GM10248 (cell line): ENCODE data around the gene RASL10A.

ENCODE experiments used
- CTCF ChIA-PET: fragments of 300-600 bp; sonication (Branson Sonifier 250); formaldehyde crosslinking; extraction: SDS; loops from one replicate; lab custom pipeline; 2021; ENCODE audit warnings: antibody characterized with exemption; lab: Yijun Ruan, JAX
- POLR2A ChIA-PET: fragments of 350-650 bp; sonication (Branson Sonifier 250); formaldehyde crosslinking; extraction: SDS; loops from one replicate; lab custom pipeline; 2020; ENCODE audit warnings: antibody characterized with exemption; lab: Yijun Ruan, JAX
- DNase-seq: peaks from one replicate; pipeline ENCODE4 v3.0.0; 2012; ENCODE audit errors: extremely low spot score
- TF ChIP-seq, protein P1 (sequence below): IDR thresholded peaks from 2 replicates; pipeline ENCODE4 v1.5.1; 2012; ENCODE audit warnings: mild to moderate bottlenecking, low read depth; ENCODE audit errors: extremely low read depth, missing control alignments, control extremely low read depth

The RASL10A gene

DNA sequence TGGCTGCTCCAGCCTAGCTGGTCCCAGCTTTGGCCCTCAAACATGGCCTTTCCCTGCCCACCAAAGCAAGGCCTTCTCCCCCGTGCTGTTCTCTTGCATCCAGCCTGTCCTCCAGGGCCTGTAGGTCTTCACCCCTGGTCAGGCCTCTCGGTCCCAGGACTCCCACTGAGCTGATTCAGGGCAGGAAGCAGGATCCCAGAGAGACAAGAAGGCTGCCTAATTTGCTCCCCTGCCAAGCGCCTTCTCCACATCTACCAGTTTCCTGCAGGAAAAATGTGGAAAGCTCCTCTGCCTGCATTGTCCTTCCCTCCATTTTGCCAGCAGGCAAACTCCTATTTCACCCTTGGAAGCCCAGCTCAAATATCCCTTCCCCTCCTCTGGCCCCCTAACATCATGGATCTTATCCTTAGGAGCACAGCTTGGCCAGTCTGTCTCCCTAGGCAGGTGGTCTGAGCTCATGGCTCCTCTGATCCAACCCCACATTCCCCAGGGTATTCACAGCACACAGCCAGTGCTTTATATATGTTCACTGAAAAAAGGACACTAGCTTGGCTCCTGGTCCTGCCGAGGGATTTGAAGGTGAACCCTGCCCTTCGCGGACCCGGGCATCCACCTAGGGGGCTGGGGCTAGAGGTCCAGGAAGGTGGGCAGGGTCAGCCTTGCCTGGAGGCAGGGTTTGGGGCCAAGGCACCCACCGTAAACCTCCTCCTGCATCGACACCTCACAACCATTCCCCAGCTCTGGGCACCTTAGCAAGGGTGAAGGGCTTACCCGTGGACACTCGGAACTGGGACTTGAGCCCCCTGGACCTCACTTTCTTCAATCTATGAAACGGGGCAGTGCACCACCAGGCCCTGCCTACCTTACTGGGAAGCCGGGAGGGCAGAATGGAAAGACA lies 48.7 kb downstream of the RASL10A start:
- TF ChIP-seq, protein P1, sequence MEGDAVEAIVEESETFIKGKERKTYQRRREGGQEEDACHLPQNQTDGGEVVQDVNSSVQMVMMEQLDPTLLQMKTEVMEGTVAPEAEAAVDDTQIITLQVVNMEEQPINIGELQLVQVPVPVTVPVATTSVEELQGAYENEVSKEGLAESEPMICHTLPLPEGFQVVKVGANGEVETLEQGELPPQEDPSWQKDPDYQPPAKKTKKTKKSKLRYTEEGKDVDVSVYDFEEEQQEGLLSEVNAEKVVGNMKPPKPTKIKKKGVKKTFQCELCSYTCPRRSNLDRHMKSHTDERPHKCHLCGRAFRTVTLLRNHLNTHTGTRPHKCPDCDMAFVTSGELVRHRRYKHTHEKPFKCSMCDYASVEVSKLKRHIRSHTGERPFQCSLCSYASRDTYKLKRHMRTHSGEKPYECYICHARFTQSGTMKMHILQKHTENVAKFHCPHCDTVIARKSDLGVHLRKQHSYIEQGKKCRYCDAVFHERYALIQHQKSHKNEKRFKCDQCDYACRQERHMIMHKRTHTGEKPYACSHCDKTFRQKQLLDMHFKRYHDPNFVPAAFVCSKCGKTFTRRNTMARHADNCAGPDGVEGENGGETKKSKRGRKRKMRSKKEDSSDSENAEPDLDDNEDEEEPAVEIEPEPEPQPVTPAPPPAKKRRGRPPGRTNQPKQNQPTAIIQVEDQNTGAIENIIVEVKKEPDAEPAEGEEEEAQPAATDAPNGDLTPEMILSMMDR, result no peak
- ChIA-PET CTCF (interaction anchor here (4.5 kb wide), 1 partner anchor 21 kb away, joined by 19 read pairs; no protein-coding TSS in a partner anchor), POLR2A (interaction anchor here (0.6 kb wide), 1 partner anchor 10 kb away, joined by 7 read pairs; no protein-coding TSS in a partner anchor)
- no peak for DNase-seq

DNA sequence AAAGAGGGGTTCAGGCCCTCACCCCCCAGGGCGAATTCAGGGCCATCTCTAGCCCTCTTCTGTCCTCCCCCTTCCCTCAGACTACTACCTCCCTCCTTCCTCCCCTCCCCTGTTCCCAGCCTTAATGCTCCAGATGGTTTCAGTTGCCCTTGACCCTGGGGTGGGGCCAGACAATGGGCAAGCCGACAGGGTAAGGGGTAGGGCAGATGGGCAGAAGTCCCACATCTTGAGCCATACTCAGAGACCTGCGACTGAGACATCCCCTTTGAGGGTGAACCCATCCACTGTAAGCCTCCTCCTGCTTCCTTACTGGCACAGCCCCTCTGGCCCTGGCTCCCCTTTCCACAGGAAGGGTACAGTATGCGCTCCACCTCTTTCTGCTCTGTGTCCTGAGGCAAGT lies 49.6 kb downstream of the RASL10A start:
- ChIA-PET POLR2A (no interaction called here), CTCF (interaction anchor here (4.5 kb wide), 1 partner anchor 20 kb away, joined by 19 read pairs; no protein-coding TSS in a partner anchor)

DNA sequence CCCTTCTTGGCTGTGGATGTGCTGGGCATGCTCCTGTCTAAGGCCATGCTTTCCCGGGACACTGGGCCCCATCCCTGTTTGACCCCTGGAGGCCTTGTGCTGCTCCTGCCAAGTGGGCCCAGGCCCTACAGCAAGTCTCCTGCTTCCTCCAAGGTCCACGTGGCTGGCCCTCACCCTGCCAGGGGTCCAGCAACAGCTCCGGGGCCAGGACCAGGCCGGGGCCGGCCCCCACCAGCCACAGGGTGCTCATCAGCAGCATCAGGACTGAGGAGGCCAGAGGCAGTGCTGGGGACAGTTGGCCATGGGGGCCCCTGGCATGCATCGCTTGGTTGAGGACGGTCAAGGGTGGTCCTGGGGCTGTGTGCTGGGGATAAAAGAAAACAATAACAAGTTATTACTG lies 50.2 kb downstream of the RASL10A start:
- POLR2A ChIA-PET, result no interaction called here
- TF ChIP-seq, protein P1, result no peak
- CTCF ChIA-PET, result interaction anchor here (4.5 kb wide), 1 partner anchor 20 kb away, joined by 19 read pairs; no protein-coding TSS in a partner anchor
- DNase-seq, result no peak

More for the DNA sequence above, 49.6 kb downstream of the RASL10A start:
- TF ChIP-seq, protein P1, result no peak
- no peak for DNase-seq

DNA sequence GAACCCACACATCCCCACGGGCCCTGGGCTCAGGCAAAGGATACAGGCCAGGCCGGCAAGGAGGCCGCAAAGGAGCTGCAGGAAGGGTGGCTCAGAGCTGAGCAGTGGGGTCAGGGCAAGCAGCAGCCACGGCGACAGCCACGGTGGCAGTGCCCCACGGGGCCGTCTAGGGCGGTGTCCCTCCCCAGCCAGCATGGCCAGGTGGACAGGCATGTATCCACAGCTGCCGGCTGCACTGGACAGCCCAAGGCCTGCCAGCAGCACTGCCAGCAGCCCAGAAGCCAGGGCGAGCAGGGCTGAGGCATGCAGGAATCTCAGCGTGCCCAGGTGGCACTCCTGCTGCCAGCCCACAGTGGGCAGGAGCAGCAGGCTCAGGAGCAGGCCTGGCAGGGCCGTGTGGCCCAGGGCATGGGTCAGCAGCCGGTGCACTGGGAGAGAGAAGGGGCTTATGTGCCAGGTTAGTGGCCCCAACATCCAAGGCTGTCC lies 51.7 kb downstream of the RASL10A start:
- TF ChIP-seq, protein P1, result no peak
- ChIA-PET CTCF (interaction anchor here (4.5 kb wide), 1 partner anchor 18 kb away, joined by 19 read pairs; no protein-coding TSS in a partner anchor), POLR2A (interaction anchor here (0.5 kb wide), 1 partner anchor 110 kb away, joined by 5 read pairs; no protein-coding TSS in a partner anchor)
- DNase-seq, result no peak
